GM23338 (cell line): ENCODE results near the gene ABCA12.

Source experiments
- CTCF ChIP-seq, 2 experiments: fragments of 200-600 bp in 1 of 2; sonication (generic) in 1 of 2; conservative IDR thresholded peaks; 2 replicates each; pipeline versions ENCODE4 v1.5.1 to v1.6.1; 2016 to 2017; ENCODE audit warnings: antibody characterized with exemption in 2 of 2, low read depth in 2 of 2, mild to moderate bottlenecking in 2 of 2, moderate library complexity in 1 of 2
- EZH2 ChIP-seq: fragments of 200-600 bp; sonication (generic); IDR thresholded peaks from one replicate; pipeline ENCODE4 v1.8.0; 2017; ENCODE audit warnings: antibody characterized with exemption, mild to moderate bottlenecking, low read depth; ENCODE audit not compliant: unreplicated experiment
- NANOG ChIP-seq: IDR thresholded peaks from 2 replicates; pipeline ENCODE4 v1.6.1; 2016; ENCODE audit warnings: antibody characterized with exemption, borderline replicate concordance
- POLR2AphosphoS5 ChIP-seq: IDR thresholded peaks from 2 replicates; pipeline ENCODE4 v1.6.1; 2016; ENCODE audit warnings: antibody characterized with exemption, low read depth

GRCh38 chr2:215171796-215172195 lies 33.4 kb upstream of the ABCA12 start:
- TF ChIP-seq EZH2 = no peak
- TF ChIP-seq POLR2AphosphoS5 = no peak
- no peak for TF ChIP-seq CTCF (conservative IDR thresholded peaks at IDR 0.05; ENCODE audit: low read depth in 2 of 2)
- no peak for TF ChIP-seq NANOG
